Keratinocyte (primary cell): ENCODE data around the gene RBMS3. TPM values are rescaled to one million over a fixed set of nuclear protein-coding genes. Genes with fewer than 3 reads are reported as not detected.

Experiments used
- DNase-seq: peaks from one replicate; pipeline ENCODE4 v3.0.0-alpha.2; 2011; ENCODE audit warnings: low read depth, missing footprints, low spot score
- FAIRE-seq: peaks from 2 replicates; lab custom pipeline; 2011; peaks lifted over from hg19 to GRCh38; lab: Jason Lieb, UNC
- H2AFZ ChIP-seq: 2 replicates; pipeline ENCODE4 v1.6.0; 2012; ENCODE audit warnings: low read length, control low read depth, inconsistent platforms; ENCODE audit not compliant: control insufficient read depth
- H3K27ac ChIP-seq: 2 replicates; pipeline ENCODE4 v1.5.1; 2011; ENCODE audit warnings: low read length; ENCODE audit not compliant: control insufficient read depth, insufficient read depth
- H3K27me3 ChIP-seq: 3 replicates; pipeline ENCODE4 v1.6.0; 2011; ENCODE audit warnings: low read length; ENCODE audit not compliant: control insufficient read depth, insufficient read depth; ENCODE audit errors: extremely low read depth
- H3K36me3 ChIP-seq, 2 experiments: 2 replicates in 1 of 2; 3 replicates in 1 of 2; pipeline ENCODE4 v1.5.1; 2011; ENCODE audit warnings: low read length in 2 of 2, mild to moderate bottlenecking in 1 of 2; ENCODE audit not compliant: control insufficient read depth in 2 of 2, insufficient read depth in 2 of 2; ENCODE audit errors: extremely low read depth in 1 of 2
- H3K4me1 ChIP-seq: 3 replicates; pipeline ENCODE4 v1.5.1; 2011; ENCODE audit warnings: low read length; ENCODE audit not compliant: control insufficient read depth, insufficient read depth; ENCODE audit errors: extremely low read depth
- H3K4me2 ChIP-seq: 3 replicates; pipeline ENCODE4 v1.6.0; 2011; ENCODE audit warnings: low read depth, low read length; ENCODE audit not compliant: control insufficient read depth, insufficient read depth; ENCODE audit errors: extremely low read depth
- H3K4me3 ChIP-seq, 3 experiments: fragments of 200-600 bp in 1 of 3; sonication (generic) in 1 of 3; 2 replicates in 2 of 3; 3 replicates in 1 of 3; pipeline ENCODE4 v1.5.1; 2011 to 2016; ENCODE audit warnings: low read length in 3 of 3, mild to moderate bottlenecking in 3 of 3, control low read depth in 2 of 3, inconsistent platforms in 1 of 3, low read depth in 1 of 3, mixed read lengths in 1 of 3, mixed run types in 1 of 3, moderate library complexity in 1 of 3; ENCODE audit not compliant: control insufficient read depth in 2 of 3, insufficient read depth in 2 of 3; ENCODE audit errors: extremely low read depth in 1 of 3
- H3K79me2 ChIP-seq: 2 replicates; pipeline ENCODE4 v1.6.0; 2012; ENCODE audit warnings: low read length; ENCODE audit not compliant: control insufficient read depth, insufficient read depth
- H3K9ac ChIP-seq: 3 replicates; pipeline ENCODE4 v1.6.0; 2011; ENCODE audit warnings: low read length; ENCODE audit not compliant: control insufficient read depth, insufficient read depth; ENCODE audit errors: extremely low read depth
- H3K9me1 ChIP-seq: 3 replicates; pipeline ENCODE4 v1.6.0; 2011; ENCODE audit warnings: low read length; ENCODE audit not compliant: control insufficient read depth, insufficient read depth; ENCODE audit errors: extremely low read depth
- H3K9me3 ChIP-seq: 2 replicates; pipeline ENCODE4 v1.5.1; 2012; ENCODE audit warnings: low read depth, low read length; ENCODE audit not compliant: control insufficient read depth
- H4K20me1 ChIP-seq: 3 replicates; pipeline ENCODE4 v1.6.0; 2011; ENCODE audit warnings: low read length; ENCODE audit not compliant: control insufficient read depth, insufficient read depth; ENCODE audit errors: extremely low read depth
- CTCF ChIP-seq, 3 experiments: IDR thresholded peaks in 1 of 3; conservative IDR thresholded peaks in 1 of 3; optimal IDR thresholded peaks in 1 of 3; 2 replicates in 2 of 3; 3 replicates in 1 of 3; pipeline versions ENCODE3 to v1.5.1; 2011; ENCODE audit warnings: low read length in 3 of 3, mild to moderate bottlenecking in 3 of 3, moderate library complexity in 2 of 3, control low read depth in 1 of 3, inconsistent platforms in 1 of 3; ENCODE audit not compliant: insufficient read depth in 2 of 3; ENCODE audit errors: extremely low read depth in 1 of 3
- EZH2 ChIP-seq: IDR thresholded peaks from one replicate; pipeline ENCODE4 v1.6.1; 2012; ENCODE audit warnings: inconsistent platforms, mild to moderate bottlenecking, low read length, moderate library complexity
- dilution Hi-C: fragments of 300-500 bp; cut with MboI; formaldehyde crosslinking; loops from one replicate; pipeline ENCODE4 v1.7.0; 2020; ENCODE audit warnings: low sequenced_read_pairs; ENCODE audit not compliant: extremely low pct_ligation_motif_present
- polyA plus RNA-seq, 5 experiments: library from polyadenylated mRNA; depleted of rRNA in 3 of 5; stranded (reverse) in 3 of 5; stranded (forward) in 1 of 5; unstranded in 1 of 5; fragments of >200 nt; gene quantifications; 1 replicate in 1 of 5; 2 replicates in 3 of 5; 3 replicates in 1 of 5; pipeline versions ENCODE4 v1.2.1 to v1.2.3, GENCODE V29; 2011 to 2012; ENCODE audit warnings: missing spikeins in 2 of 5, low read depth in 1 of 5, low replicate concordance in 1 of 5

Gene RBMS3
- polyA plus RNA-seq, 1 donor (not counting 4 experiments of a cell fraction or from before 2014, with no cell fraction given), result 2.3 TPM

GRCh38 chr3:29695201-29695600, 414.3 kb downstream of the RBMS3 start:
- Histone ChIP-seq H3K36me3 (no peaks in the 10 kb centered on the region), H3K9me1 (no peaks in the 10 kb centered on the region), H3K4me3 (peak overlapping the region in 1 of 3 experiments; percentile 12), H2AFZ (no peak overlapping the region), H3K9me3 (no peaks in the 10 kb centered on the region), H3K9ac (peak overlapping the region; percentile 23), H4K20me1 (no peaks in the 10 kb centered on the region), H3K27ac (peak overlapping the region; percentile 86), H3K4me2 (peak overlapping the region; percentile 56), H3K4me1 (peaks cover 39% of the 10 kb centered on the region), H3K27me3 (no peaks in the 10 kb centered on the region), H3K79me2 (no peaks in the 10 kb centered on the region)
- TF ChIP-seq CTCF (optimal IDR thresholded peaks at IDR 0.05 in 1 of 3, IDR thresholded peaks at IDR 0.05 in 1 of 3, conservative IDR thresholded peaks at IDR 0.05 in 1 of 3; ENCODE audit: extremely low read depth in 1 of 3, insufficient read depth in 2 of 3, low read length in 3 of 3), result no peak
- no peak for TF ChIP-seq EZH2
- dilution Hi-C loops, result no loop called here
- FAIRE-seq (no peak), DNase-seq (no peak)

- Histone ChIP-seq H3K4me2 (peak overlapping the region; percentile 56), H3K4me1 (peaks cover 39% of the 10 kb centered on the region), H3K9me1 (no peaks in the 10 kb centered on the region), H3K36me3 (no peaks in the 10 kb centered on the region), H3K9ac (peak overlapping the region; percentile 39), H2AFZ (peak overlapping the region; percentile 64), H3K4me3 (peak overlapping the region in 1 of 3 experiments; percentile 18), H3K79me2 (no peaks in the 10 kb centered on the region), H4K20me1 (no peaks in the 10 kb centered on the region), H3K9me3 (no peaks in the 10 kb centered on the region), H3K27me3 (no peaks in the 10 kb centered on the region), H3K27ac (peak overlapping the region; percentile 86)
- peak; percentile 85 for FAIRE-seq
- no peak for DNase-seq
- dilution Hi-C loops, result no loop called here
- TF ChIP-seq EZH2 (no peak), CTCF (optimal IDR thresholded peaks at IDR 0.05 in 1 of 3, IDR thresholded peaks at IDR 0.05 in 1 of 3, conservative IDR thresholded peaks at IDR 0.05 in 1 of 3; ENCODE audit: extremely low read depth in 1 of 3, insufficient read depth in 2 of 3, low read length in 3 of 3) (no peak)
These were observed 414.9 kb downstream of the RBMS3 start for GRCh38 chr3:29695643-29696198.
